ENCODE data around the gene TMEM205. TPM values are rescaled to one million over a fixed set of nuclear protein-coding genes. Genes with fewer than 3 reads are reported as not detected.

The TMEM205 gene
- total RNA-seq, 2 donors from 2014 or later, result 176 to 197 TPM

GRCh38 chr19:11363881-11364280 is 17.8 kb upstream of the TMEM205 start:
- intact Hi-C loops (cut with DNase I), result no loop called here
- DNase-seq, result no peak
- no peak overlapping the region for H3K4me3 ChIP-seq
- H3K4me1 ChIP-seq, result peaks cover 7% of the 10 kb centered on the region
- H3K27me3 ChIP-seq, result no peaks in the 10 kb centered on the region
- no peak overlapping the region for H3K27ac ChIP-seq
- no peak for ATAC-seq
- no peak for TF ChIP-seq POLR2A (IDR thresholded peaks at IDR 0.05)
- no peak for TF ChIP-seq CTCF (IDR thresholded peaks at IDR 0.05)
- H3K36me3 ChIP-seq (replicated peaks in 1 of 2; ENCODE audit: insufficient read depth in 1 of 2, low read depth in 2 of 2), result no peaks in the 10 kb centered on the region
- 94 to 96% methylated on average over 9 to 10 of the region's 10 CpGs for WGBS, 2 donors
- H3K9me3 ChIP-seq, result no peaks in the 10 kb centered on the region

- Histone ChIP-seq H3K4me1 (peaks cover 7% of the 10 kb centered on the region), H3K27me3 (no peaks in the 10 kb centered on the region), H3K27ac (no peak overlapping the region), H3K4me3 (no peak overlapping the region), H3K36me3 (replicated peaks in 1 of 2; ENCODE audit: insufficient read depth in 1 of 2, low read depth in 2 of 2) (no peaks in the 10 kb centered on the region), H3K9me3 (no peaks in the 10 kb centered on the region)
- no peak for TF ChIP-seq POLR2A (IDR thresholded peaks at IDR 0.05)
- TF ChIP-seq CTCF (IDR thresholded peaks at IDR 0.05), result no peak
- 88 to 92% methylated on average over 30 to 35 of the region's 35 CpGs for WGBS, 2 donors
- DNase-seq (no peak), ATAC-seq (no peak)
- intact Hi-C loops (cut with DNase I), result no loop called here
Measured at GRCh38 chr19:11361771-11362731, 16.0 kb upstream of the TMEM205 start.

- no peak overlapping the region for H3K4me3 ChIP-seq
- ATAC-seq (peak; percentile 76), DNase-seq (peak; percentile 72 to 79 (median 76))
- no peaks in the 10 kb centered on the region for H3K36me3 ChIP-seq (replicated peaks in 1 of 2; ENCODE audit: insufficient read depth in 1 of 2, low read depth in 2 of 2)
- 40 to 61% methylated on average over 7 to 39 of the region's 43 CpGs for WGBS, 2 donors
- H3K27me3 ChIP-seq, result no peaks in the 10 kb centered on the region
- H3K4me1 ChIP-seq, result peaks cover 9% of the 10 kb centered on the region
- intact Hi-C loops (cut with DNase I), result no loop called here
- TF ChIP-seq POLR2A (IDR thresholded peaks at IDR 0.05), result no peak
- TF ChIP-seq CTCF (IDR thresholded peaks at IDR 0.05), result no peak
- no peak overlapping the region for H3K27ac ChIP-seq
- no peaks in the 10 kb centered on the region for H3K9me3 ChIP-seq
Measured at GRCh38 chr19:11361037-11361770, 15.1 kb upstream of the TMEM205 start.

- Histone ChIP-seq H3K27me3 (no peaks in the 10 kb centered on the region), H3K9me3 (no peaks in the 10 kb centered on the region), H3K36me3 (replicated peaks in 1 of 2; ENCODE audit: insufficient read depth in 1 of 2, low read depth in 2 of 2) (no peaks in the 10 kb centered on the region), H3K27ac (no peak overlapping the region), H3K4me1 (peaks cover 21% of the 10 kb centered on the region), H3K4me3 (no peak overlapping the region)
- TF ChIP-seq CTCF (IDR thresholded peaks at IDR 0.05) (no peak), POLR2A (IDR thresholded peaks at IDR 0.05) (no peak)
- ATAC-seq (no peak), DNase-seq (no peak)
- intact Hi-C loops (cut with DNase I), result no loop called here
- 84 to 92% methylated on average over 5 to 11 of the region's 11 CpGs for WGBS, 2 donors
Measured at GRCh38 chr19:11359421-11359820, 13.4 kb upstream of the TMEM205 start.
